Activated CD8-positive, alpha-beta memory T cell treated with anti-CD3 and anti-CD28 coated beads, Interleukin-2, amount 10 ng/mL, durations not matched to agents 7 days and 5 days (primary cell): ENCODE results near the gene PTTG1IP2. TPM values are rescaled to one million over a fixed set of nuclear protein-coding genes. Genes with fewer than 3 reads are reported as not detected.

Experiments
- ATAC-seq: fragments of 150-1000 bp; cut with Tn5 transposase; one replicate; pipeline ENCODE4 v1.10.0; 2021; ENCODE audit warnings: moderate library complexity
- CTCF ChIA-PET: fragments of 350-600 bp; sonication (Branson Sonifier 250); formaldehyde crosslinking; loops from one replicate; lab custom pipeline; 2021; ENCODE audit warnings: antibody characterized with exemption; lab: Charles Lee
- DNase-seq: peaks from one replicate; pipeline ENCODE4 v3.0.0-alpha.2; 2020
- H3K27ac Mint-ChIP-seq: one replicate; pipeline ENCODE4 v1.8.0; 2021; ENCODE audit warnings: mild to moderate bottlenecking, mixed read lengths
- H3K27me3 Mint-ChIP-seq: one replicate; pipeline ENCODE4 v1.8.0; 2021; ENCODE audit warnings: mixed read lengths
- H3K36me3 Mint-ChIP-seq: one replicate; pipeline ENCODE4 v1.8.0; 2021; ENCODE audit warnings: mild to moderate bottlenecking, mixed read lengths
- H3K4me1 Mint-ChIP-seq: one replicate; pipeline ENCODE4 v1.8.0; 2021; ENCODE audit warnings: mixed read lengths
- H3K4me3 Mint-ChIP-seq: one replicate; pipeline ENCODE4 v1.8.0; 2021; ENCODE audit warnings: mild to moderate bottlenecking, moderate library complexity, mixed read lengths
- H3K9me3 Mint-ChIP-seq: one replicate; pipeline ENCODE4 v1.8.0; 2022; ENCODE audit warnings: low read depth, mixed read lengths
- total RNA-seq, 2 experiments: library from RNA; stranded (reverse); gene quantifications; one replicate each; pipeline ENCODE4 v1.2.3, GENCODE V29; 2021

PTTG1IP2 gene
- total RNA-seq, 2 experiments from 2014 or later = not detected

GRCh38 chr7:90551036-90551435, 81.6 kb downstream of the PTTG1IP2 start:
- no peak overlapping the region for H3K4me3 Mint-ChIP-seq
- CTCF ChIA-PET = no interaction called here
- H3K9me3 Mint-ChIP-seq = peaks cover 5% of the 10 kb centered on the region
- no peaks in the 10 kb centered on the region for H3K36me3 Mint-ChIP-seq
- H3K4me1 Mint-ChIP-seq = no peaks in the 10 kb centered on the region
- H3K27me3 Mint-ChIP-seq = no peaks in the 10 kb centered on the region
- DNase-seq (no peak), ATAC-seq (no peak)
- H3K27ac Mint-ChIP-seq = no peak overlapping the region

GRCh38 chr7:90552521-90552920, 83.1 kb downstream of the PTTG1IP2 start:
- Mint-ChIP-seq H3K4me1 (no peaks in the 10 kb centered on the region), H3K9me3 (peaks cover 4% of the 10 kb centered on the region), H3K27ac (no peak overlapping the region), H3K27me3 (no peaks in the 10 kb centered on the region), H3K4me3 (no peak overlapping the region), H3K36me3 (no peaks in the 10 kb centered on the region)
- DNase-seq = no peak
- CTCF ChIA-PET = no interaction called here
- ATAC-seq = no peak

GRCh38 chr7:90560730-90561129, 91.3 kb downstream of the PTTG1IP2 start:
- CTCF ChIA-PET = no interaction called here
- Mint-ChIP-seq H3K27me3 (no peaks in the 10 kb centered on the region), H3K27ac (no peak overlapping the region), H3K4me1 (no peaks in the 10 kb centered on the region), H3K36me3 (no peaks in the 10 kb centered on the region), H3K9me3 (no peaks in the 10 kb centered on the region), H3K4me3 (no peak overlapping the region)
- ATAC-seq = no peak
- DNase-seq = no peak

Other genes with a start within 250 kb of the PTTG1IP2 start
- gene CFAP69, start 224.5 kb upstream of the PTTG1IP2 start, total RNA-seq = under 1 TPM in 1 of 2 experiments, not detected in 1; 0.42 TPM
- gene FAM237B, start 148.3 kb upstream of the PTTG1IP2 start, total RNA-seq = not detected
- gene GTPBP10, start 122.9 kb upstream of the PTTG1IP2 start, total RNA-seq = 10 to 100 TPM; 26.6 to 29.1 TPM
- gene CLDN12, start 66.2 kb upstream of the PTTG1IP2 start, total RNA-seq = 1 to 10 TPM; 4.8 to 6.1 TPM
- under 1 TPM; 0.20 to 0.23 TPM for gene CDK14, start 126.7 kb downstream of the PTTG1IP2 start, total RNA-seq